HepG2 (cell line): ENCODE measurements around the gene TLE1. TPM values are rescaled to one million over a fixed set of nuclear protein-coding genes. Genes with fewer than 3 reads are reported as not detected.

Experiments used
- AHDC1 ChIP-seq: sonication (generic); formaldehyde crosslinking; IDR thresholded peaks from 2 replicates; pipeline ENCODE4 v1.5.1; 2020; ENCODE audit warnings: mild to moderate bottlenecking, missing genetic modification reagents, borderline replicate concordance
- ATF3 ChIP-seq: sonication (generic); formaldehyde crosslinking; IDR thresholded peaks from 2 replicates; pipeline ENCODE4 v1.4.0; 2020; ENCODE audit warnings: missing genetic modification reagents
- CAMTA2 ChIP-seq: sonication (generic); formaldehyde crosslinking; IDR thresholded peaks from 2 replicates; pipeline ENCODE4 v1.4.0; 2020; ENCODE audit warnings: mild to moderate bottlenecking, missing genetic modification reagents, borderline replicate concordance
- CENPBD1 ChIP-seq: sonication (generic); formaldehyde crosslinking; IDR thresholded peaks from 2 replicates; pipeline ENCODE4 v1.8.0; 2022; ENCODE audit warnings: missing genetic modification reagents, low read depth, mild to moderate bottlenecking, borderline replicate concordance
- NFKBIZ ChIP-seq: IDR thresholded peaks from 2 replicates; pipeline ENCODE4 v1.6.1; 2018; ENCODE audit warnings: missing genetic modification reagents, missing compliant biosample characterization
- SOX5 ChIP-seq: IDR thresholded peaks from 2 replicates; pipeline ENCODE4 v1.6.1; 2016; ENCODE audit warnings: borderline replicate concordance
- TEAD3 ChIP-seq: optimal IDR thresholded peaks from 2 replicates; pipeline ENCODE3; 2016; ENCODE audit warnings: borderline replicate concordance
- ZBTB2 ChIP-seq: sonication (generic); formaldehyde crosslinking; IDR thresholded peaks from 2 replicates; pipeline ENCODE4 v1.8.0; 2022; ENCODE audit warnings: low read depth, missing genetic modification reagents
- ZHX2 ChIP-seq, 2 experiments: sonication (generic) in 1 of 2; formaldehyde crosslinking in 1 of 2; IDR thresholded peaks; 2 replicates each; pipeline versions ENCODE4 v1.6.1 to v1.9.0; 2014 to 2022; ENCODE audit warnings: antibody characterized with exemption in 1 of 2, borderline replicate concordance in 1 of 2, inconsistent platforms in 1 of 2, low read depth in 1 of 2, missing genetic modification reagents in 1 of 2
- ZNF414 ChIP-seq: sonication (generic); formaldehyde crosslinking; IDR thresholded peaks from 2 replicates; pipeline ENCODE4 v1.5.0; 2020; ENCODE audit warnings: missing genetic modification reagents
- ZNF564 ChIP-seq: sonication (generic); formaldehyde crosslinking; IDR thresholded peaks from 2 replicates; pipeline ENCODE4 v1.8.1; 2023; ENCODE audit warnings: mild to moderate bottlenecking, missing genetic modification reagents
- polyA plus RNA-seq, 8 experiments: library from polyadenylated mRNA; depleted of rRNA in 3 of 8; stranded (reverse) in 7 of 8; unstranded in 1 of 8; fragments of >200 nt; fragmentation: Illumina TruSeq in 4 of 8; extraction: Trizol in 4 of 8; gene quantifications; 2 replicates each; pipeline versions ENCODE4 v1.2.1 to v1.2.3, GENCODE V29; 2011 to 2016; ENCODE audit warnings: low read depth in 4 of 8, missing spikeins in 1 of 8, mixed read lengths in 1 of 8; ENCODE audit not compliant: insufficient read depth in 1 of 8
- total RNA-seq, 5 experiments: library from RNA; depleted of rRNA; stranded (reverse); fragments of >200 nt; fragmentation: Illumina TruSeq; extraction: Trizol; gene quantifications; 2 replicates each; pipeline ENCODE4 v1.2.3, GENCODE V29; 2016; ENCODE audit warnings: low read depth in 1 of 5

The TLE1 gene
- total and polyA plus RNA-seq, 2 of the 13 experiments (the other 11 are each of a cell fraction or from before 2014, with no cell fraction given): 35.9 to 109 TPM

GRCh38 chr9:81609782-81610739 is 79.3 kb downstream of the TLE1 start (continued):
- peak; percentile 37; the same call in 1 of the 2 replicates for TF ChIP-seq ZHX2 (IDR thresholded peaks at IDR 0.05; ENCODE audit: low read depth)
- no peak for TF ChIP-seq ZHX2 (CRISPR knock-in tag; IDR thresholded peaks at IDR 0.05; ENCODE audit: borderline replicate concordance)
- peak; percentile 86; the same call in 1 of the 2 replicates for TF ChIP-seq NFKBIZ (CRISPR knock-in tag)
- peak; percentile 96 for TF ChIP-seq SOX5 (CRISPR knock-in tag)
- TF ChIP-seq CAMTA2 (CRISPR knock-in tag): no peak
- TF ChIP-seq CENPBD1 (CRISPR knock-in tag): no peak
- peak; percentile 74 for TF ChIP-seq TEAD3 (CRISPR knock-in tag)
- TF ChIP-seq ZNF414 (CRISPR knock-in tag): peak; percentile 92
- peak; percentile 69; the same call in 1 of the 2 replicates for TF ChIP-seq ZNF564 (CRISPR knock-in tag)
- TF ChIP-seq ATF3: peak; percentile 31; the same call in 1 of the 2 replicates
- TF ChIP-seq ZBTB2 (CRISPR knock-in tag): no peak
- peak; percentile 94 for TF ChIP-seq AHDC1
